HepG2 (cell line): ENCODE data around the gene TAOK3. TPM values are rescaled to one million over a fixed set of nuclear protein-coding genes. Genes with fewer than 3 reads are reported as not detected.
A peak's percentile ranks its signal among the peaks of the same experiment; 100 is the strongest.

ENCODE experiments used
- ATAC-seq: fragments of 200-7000 bp; cut with Tn5 transposase; 3 replicates; pipeline ENCODE4 v1.9.1; 2020; ENCODE audit warnings: mild to moderate bottlenecking, moderate library complexity
- BruUV-seq: library from RNA; stranded (reverse); fragments of 400-500 nt; replicated peaks from 2 replicates; lab custom pipeline; 2021; lab: Mats Ljungman, UMichigan
- CTCF ChIA-PET: fragments of 300-600 bp; formaldehyde crosslinking; extraction: SDS; loops from one replicate; lab custom pipeline; 2021; ENCODE audit warnings: low total read pairs, inconsistent platforms, low intra/inter-chr PET ratio; lab: Yijun Ruan, JAX
- POLR2A ChIA-PET: fragments of 350-600 bp; sonication (Branson Sonifier 250); formaldehyde crosslinking; loops from one replicate; lab custom pipeline; 2020; ENCODE audit warnings: antibody characterized with exemption, inconsistent platforms; lab: Yijun Ruan, JAX
- DNase-seq: peaks from one replicate; pipeline ENCODE4 v3.0.0-alpha.2; 2015; ENCODE audit warnings: low spot score
- FAIRE-seq: peaks from 3 replicates; lab custom pipeline; 2011; peaks lifted over from hg19 to GRCh38; lab: Jason Lieb, UNC
- H2AFZ ChIP-seq: one replicate; pipeline ENCODE4 v1.6.1; 2011; ENCODE audit warnings: low read length, inconsistent platforms
- H3K27ac ChIP-seq: fragments of 300-600 bp; 3 replicates; pipeline ENCODE4 v1.8.0; 2011; ENCODE audit warnings: mixed run types, mild to moderate bottlenecking, mixed read lengths, low read length, inconsistent platforms; ENCODE audit not compliant: insufficient read depth; ENCODE audit errors: extremely low read length
- H3K27me3 ChIP-seq, 2 experiments: fragments of 200-600 bp in 1 of 2; 2 replicates in 1 of 2; 3 replicates in 1 of 2; pipeline versions ENCODE4 v1.6.0 to v1.8.0; 2011; ENCODE audit warnings: low read length in 2 of 2, mild to moderate bottlenecking in 2 of 2, moderate library complexity in 2 of 2, inconsistent platforms in 1 of 2; ENCODE audit not compliant: insufficient read depth in 2 of 2, control insufficient read depth in 1 of 2
- H3K36me3 ChIP-seq, 2 experiments: fragments of 200-600 bp in 1 of 2; replicated peaks in 1 of 2; 2 replicates in 1 of 2; 3 replicates in 1 of 2; pipeline versions ENCODE4 v1.5.1 to v1.8.0; 2011; ENCODE audit warnings: low read length in 2 of 2, inconsistent platforms in 1 of 2; ENCODE audit not compliant: insufficient read depth in 2 of 2, control insufficient read depth in 1 of 2
- H3K4me1 ChIP-seq: 2 replicates; pipeline ENCODE4 v1.5.1; 2012; ENCODE audit warnings: low read length, inconsistent platforms; ENCODE audit not compliant: insufficient read depth
- H3K4me2 ChIP-seq: 2 replicates; pipeline ENCODE4 v1.6.0; 2011; ENCODE audit warnings: low read depth, low read length, inconsistent platforms
- H3K4me3 ChIP-seq, 3 experiments: fragments of 200-600 bp in 1 of 3; sonication (generic), shearing (Covaris generic) in 1 of 3; replicated peaks in 1 of 3; 2 replicates each; pipeline ENCODE4 v1.5.1; 2011 to 2016; ENCODE audit warnings: low read length in 3 of 3, inconsistent platforms in 2 of 3, low read depth in 2 of 3, mild to moderate bottlenecking in 2 of 3, control low read depth in 1 of 3, mixed read lengths in 1 of 3; ENCODE audit not compliant: insufficient read depth in 1 of 3
- H3K79me2 ChIP-seq: one replicate; pipeline ENCODE4 v1.6.1; 2011; ENCODE audit warnings: low read length, inconsistent platforms; ENCODE audit not compliant: insufficient read depth
- H3K9ac ChIP-seq: 2 replicates; pipeline ENCODE4 v1.6.0; 2011; ENCODE audit warnings: mild to moderate bottlenecking, low read depth, low read length, inconsistent platforms; ENCODE audit not compliant: insufficient read depth
- H3K9me3 ChIP-seq: 2 replicates; pipeline ENCODE4 v1.5.1; 2012; ENCODE audit warnings: mild to moderate bottlenecking, low read length
- H4K20me1 ChIP-seq: 2 replicates; pipeline ENCODE4 v1.6.0; 2011; ENCODE audit warnings: inconsistent platforms, mild to moderate bottlenecking, low read length, moderate library complexity; ENCODE audit not compliant: insufficient read depth
- ATF7 ChIP-seq, 2 experiments: fragments of 450-650 bp in 1 of 2; sonication (generic) in 1 of 2; formaldehyde crosslinking in 1 of 2; IDR thresholded peaks; 2 replicates each; pipeline versions ENCODE4 v1.4.0 to v1.6.1; 2016 to 2020; ENCODE audit warnings: antibody characterized with exemption in 1 of 2, mild to moderate bottlenecking in 1 of 2, missing genetic modification reagents in 1 of 2
- CHD2 ChIP-seq: IDR thresholded peaks from 2 replicates; pipeline ENCODE4 v1.6.1; 2011; ENCODE audit warnings: low read depth, low read length, improper control_type of control experiment
- FLYWCH1 ChIP-seq: sonication (generic); formaldehyde crosslinking; IDR thresholded peaks from 2 replicates; pipeline ENCODE4 v1.8.1; 2023; ENCODE audit warnings: mild to moderate bottlenecking, missing genetic modification reagents
- GATAD1 ChIP-seq: IDR thresholded peaks from 2 replicates; pipeline ENCODE4 v1.6.1; 2016; ENCODE audit warnings: missing genetic modification reagents, missing compliant biosample characterization
- HIC2 ChIP-seq: sonication (generic); formaldehyde crosslinking; IDR thresholded peaks from 2 replicates; pipeline ENCODE4 v1.9.0; 2022; ENCODE audit warnings: low read depth, missing genetic modification reagents
- SP2 ChIP-seq: sonication (generic); formaldehyde crosslinking; IDR thresholded peaks from 2 replicates; pipeline ENCODE4 v1.5.1; 2020; ENCODE audit warnings: mild to moderate bottlenecking, missing genetic modification reagents
- ZBTB25 ChIP-seq: IDR thresholded peaks from 2 replicates; pipeline ENCODE4 v1.6.1; 2018; ENCODE audit warnings: missing genetic modification reagents
- ZNF281 ChIP-seq: sonication (generic); formaldehyde crosslinking; IDR thresholded peaks from 2 replicates; pipeline ENCODE4 v1.4.0; 2020; ENCODE audit warnings: missing genetic modification reagents, borderline replicate concordance
- ZNF558 ChIP-seq: sonication (generic); formaldehyde crosslinking; IDR thresholded peaks from 2 replicates; pipeline ENCODE4 v1.9.0; 2022; ENCODE audit warnings: mild to moderate bottlenecking, missing genetic modification reagents, borderline replicate concordance
- WGBS: methylation state at CpG from one replicate; pipeline ENCODE4 v1.1.6; 2017; ENCODE audit warnings: low lambda C conversion rate; 5-methylcytosine and 5-hydroxymethylcytosine counted together
- in situ Hi-C: cut with HindIII; loops from 2 replicates; pipeline ENCODE4 v1.10.0; 2017; ENCODE audit warnings: low pct_unique_long_range_greater_than_20kb; ENCODE audit not compliant: extremely low pct_ligation_motif_present
- intact Hi-C: fragments of 100-400 bp; cut with micrococcal nuclease; formaldehyde crosslinking; loops from one replicate; pipeline ENCODE4 v1.10.0; 2022; ENCODE audit not compliant: unreplicated experiment
- polyA plus RNA-seq, 8 experiments: library from polyadenylated mRNA; depleted of rRNA in 3 of 8; stranded (reverse) in 7 of 8; unstranded in 1 of 8; fragments of >200 nt; fragmentation: Illumina TruSeq in 4 of 8; extraction: Trizol in 4 of 8; gene quantifications; 2 replicates each; pipeline versions ENCODE4 v1.2.1 to v1.2.3, GENCODE V29; 2011 to 2016; ENCODE audit warnings: low read depth in 4 of 8, missing spikeins in 1 of 8, mixed read lengths in 1 of 8; ENCODE audit not compliant: insufficient read depth in 1 of 8
- total RNA-seq, 5 experiments: library from RNA; depleted of rRNA; stranded (reverse); fragments of >200 nt; fragmentation: Illumina TruSeq; extraction: Trizol; gene quantifications; 2 replicates each; pipeline ENCODE4 v1.2.3, GENCODE V29; 2016; ENCODE audit warnings: low read depth in 1 of 5

The TAOK3 gene
- total and polyA plus RNA-seq, 2 of the 13 experiments (the other 11 are each of a cell fraction or from before 2014, with no cell fraction given), result 10.4 to 12.3 TPM

GRCh38 chr12:118188690-118189371, 183.9 kb downstream of the TAOK3 start:
- no TSS peak for BruUV-seq
- intact Hi-C loops, result no loop called here
- no peak overlapping the region for H3K4me3 ChIP-seq

GRCh38 chr12:118187751-118188435, 184.8 kb downstream of the TAOK3 start:
- H3K79me2 ChIP-seq, result no peaks in the 10 kb centered on the region
- DNase-seq (no peak), FAIRE-seq (no peak), ATAC-seq (no peak)
- H2AFZ ChIP-seq, result no peak overlapping the region
- H3K27me3 ChIP-seq, result no peaks in the 10 kb centered on the region
- no peak overlapping the region for H3K27ac ChIP-seq
- H4K20me1 ChIP-seq, result no peaks in the 10 kb centered on the region
- H3K9me3 ChIP-seq, result no peaks in the 10 kb centered on the region
- in situ Hi-C loops (no loop called here), intact Hi-C loops (no loop called here)
- H3K4me3 ChIP-seq, result no peak overlapping the region
- TF ChIP-seq ZBTB25 (CRISPR knock-in tag), result no peak
- no peak for TF ChIP-seq FLYWCH1 (CRISPR knock-in tag)
- TF ChIP-seq ZNF558 (CRISPR knock-in tag), result no peak
- no peak for TF ChIP-seq HIC2
- TF ChIP-seq ZNF281 (CRISPR knock-in tag), result no peak
- no peaks in the 10 kb centered on the region for H3K36me3 ChIP-seq
- no TSS peak for BruUV-seq
- no peaks in the 10 kb centered on the region for H3K4me1 ChIP-seq
- H3K9ac ChIP-seq, result no peak overlapping the region
- no peak overlapping the region for H3K4me2 ChIP-seq
- CTCF ChIA-PET, result no interaction called here
- POLR2A ChIA-PET, result no interaction called here
- WGBS, result 91% methylated on average over 6 of the region's 6 CpGs

More at GRCh38 chr12:118188690-118189371, 183.9 kb downstream of the TAOK3 start:
- in situ Hi-C loops, result no loop called here
- DNase-seq, result no peak
- Histone ChIP-seq H3K9me3 (no peaks in the 10 kb centered on the region), H2AFZ (no peak overlapping the region), H3K79me2 (no peaks in the 10 kb centered on the region), H3K27me3 (no peaks in the 10 kb centered on the region), H3K4me1 (no peaks in the 10 kb centered on the region), H3K9ac (no peak overlapping the region), H3K27ac (no peak overlapping the region), H3K4me2 (no peak overlapping the region), H3K36me3 (0 out of 5 replicates have a peak, but pooled peaks cover 0 to 3% of the 10 kb centered on the region in 2 experiments), H4K20me1 (no peaks in the 10 kb centered on the region)
- FAIRE-seq, result no peak
- WGBS, result 93% methylated on average over 10 of the region's 10 CpGs
- ATAC-seq, result no peak
- POLR2A ChIA-PET, result no interaction called here
- CTCF ChIA-PET, result no interaction called here
- TF ChIP-seq CHD2 (no peak), SP2 (CRISPR knock-in tag) (no peak), ATF7 (IDR thresholded peaks at IDR 0.05) (peak; percentile 81), ATF7 (CRISPR knock-in tag; IDR thresholded peaks at IDR 0.05) (no peak), GATAD1 (CRISPR knock-in tag) (no peak)
